ENCODE measurements around the gene DNM3.

DNA sequence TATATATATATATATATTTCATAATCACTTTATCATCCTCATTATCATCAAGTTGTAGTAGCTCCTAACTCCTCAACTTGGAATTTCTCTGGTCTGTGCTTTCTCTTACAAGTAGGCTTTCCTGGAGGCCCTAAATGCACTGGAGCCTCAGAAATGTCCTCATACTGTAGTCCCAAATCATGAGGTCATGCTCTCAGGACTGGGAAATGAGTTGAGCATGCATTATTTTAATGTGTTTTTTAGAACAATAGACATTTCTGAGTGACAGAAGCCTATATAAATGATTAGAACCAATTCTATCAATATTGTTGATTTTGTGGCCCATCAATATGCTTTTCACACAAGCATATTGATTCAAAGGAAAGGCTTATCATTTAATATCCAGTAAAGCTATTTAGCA, 536.3 kb downstream of the DNM3 start:
- TF ChIP-seq, protein P1, sequence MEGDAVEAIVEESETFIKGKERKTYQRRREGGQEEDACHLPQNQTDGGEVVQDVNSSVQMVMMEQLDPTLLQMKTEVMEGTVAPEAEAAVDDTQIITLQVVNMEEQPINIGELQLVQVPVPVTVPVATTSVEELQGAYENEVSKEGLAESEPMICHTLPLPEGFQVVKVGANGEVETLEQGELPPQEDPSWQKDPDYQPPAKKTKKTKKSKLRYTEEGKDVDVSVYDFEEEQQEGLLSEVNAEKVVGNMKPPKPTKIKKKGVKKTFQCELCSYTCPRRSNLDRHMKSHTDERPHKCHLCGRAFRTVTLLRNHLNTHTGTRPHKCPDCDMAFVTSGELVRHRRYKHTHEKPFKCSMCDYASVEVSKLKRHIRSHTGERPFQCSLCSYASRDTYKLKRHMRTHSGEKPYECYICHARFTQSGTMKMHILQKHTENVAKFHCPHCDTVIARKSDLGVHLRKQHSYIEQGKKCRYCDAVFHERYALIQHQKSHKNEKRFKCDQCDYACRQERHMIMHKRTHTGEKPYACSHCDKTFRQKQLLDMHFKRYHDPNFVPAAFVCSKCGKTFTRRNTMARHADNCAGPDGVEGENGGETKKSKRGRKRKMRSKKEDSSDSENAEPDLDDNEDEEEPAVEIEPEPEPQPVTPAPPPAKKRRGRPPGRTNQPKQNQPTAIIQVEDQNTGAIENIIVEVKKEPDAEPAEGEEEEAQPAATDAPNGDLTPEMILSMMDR (IDR thresholded peaks at IDR 0.05): no peak
- TF ChIP-seq EZH2 (IDR thresholded peaks at IDR 0.05; ENCODE audit: borderline replicate concordance, insufficient read depth, low read depth, low read length, poor library complexity, severe bottlenecking): no peak
